HUES64 (cell line): ENCODE measurements around the gene TESK2.
"Not testable (repeated sequence)": the region's sequence is repeated elsewhere in the genome, so short reads cannot be mapped to it uniquely, and the experiment has no call there.

Experiments
- H3K27ac ChIP-seq: 2 replicates; pipeline ENCODE4 v1.7.0; 2013; ENCODE audit warnings: low read depth, low read length, inconsistent platforms
- H3K27me3 ChIP-seq: 2 replicates; pipeline ENCODE4 v1.6.1; 2013; ENCODE audit warnings: mild to moderate bottlenecking, low read length; ENCODE audit not compliant: insufficient read depth
- H3K36me3 ChIP-seq: 2 replicates; pipeline ENCODE4 v1.6.1; 2013; ENCODE audit warnings: mild to moderate bottlenecking, low read length; ENCODE audit not compliant: insufficient read depth
- H3K4me1 ChIP-seq: 2 replicates; pipeline ENCODE4 v1.6.1; 2013; ENCODE audit warnings: mild to moderate bottlenecking, low read length, moderate library complexity; ENCODE audit not compliant: insufficient read depth
- H3K4me3 ChIP-seq: 2 replicates; pipeline ENCODE4 v1.5.1; 2013; ENCODE audit warnings: mild to moderate bottlenecking, low read length, moderate library complexity
- H3K9ac ChIP-seq: 2 replicates; pipeline ENCODE4 v1.6.1; 2013; ENCODE audit warnings: mild to moderate bottlenecking, low read depth, low read length
- H3K9me3 ChIP-seq: 2 replicates; pipeline ENCODE4 v1.6.1; 2013; ENCODE audit warnings: low read depth, low read length; ENCODE audit not compliant: insufficient read depth
- WGBS: fragments of 150-250, 120-280 bp; methylation state at CpG from one replicate; pipeline ENCODE4 v1.1.7; 2013; ENCODE audit warnings: missing lambda C conversion rate; 5-methylcytosine and 5-hydroxymethylcytosine counted together

Gene TESK2

DNA sequence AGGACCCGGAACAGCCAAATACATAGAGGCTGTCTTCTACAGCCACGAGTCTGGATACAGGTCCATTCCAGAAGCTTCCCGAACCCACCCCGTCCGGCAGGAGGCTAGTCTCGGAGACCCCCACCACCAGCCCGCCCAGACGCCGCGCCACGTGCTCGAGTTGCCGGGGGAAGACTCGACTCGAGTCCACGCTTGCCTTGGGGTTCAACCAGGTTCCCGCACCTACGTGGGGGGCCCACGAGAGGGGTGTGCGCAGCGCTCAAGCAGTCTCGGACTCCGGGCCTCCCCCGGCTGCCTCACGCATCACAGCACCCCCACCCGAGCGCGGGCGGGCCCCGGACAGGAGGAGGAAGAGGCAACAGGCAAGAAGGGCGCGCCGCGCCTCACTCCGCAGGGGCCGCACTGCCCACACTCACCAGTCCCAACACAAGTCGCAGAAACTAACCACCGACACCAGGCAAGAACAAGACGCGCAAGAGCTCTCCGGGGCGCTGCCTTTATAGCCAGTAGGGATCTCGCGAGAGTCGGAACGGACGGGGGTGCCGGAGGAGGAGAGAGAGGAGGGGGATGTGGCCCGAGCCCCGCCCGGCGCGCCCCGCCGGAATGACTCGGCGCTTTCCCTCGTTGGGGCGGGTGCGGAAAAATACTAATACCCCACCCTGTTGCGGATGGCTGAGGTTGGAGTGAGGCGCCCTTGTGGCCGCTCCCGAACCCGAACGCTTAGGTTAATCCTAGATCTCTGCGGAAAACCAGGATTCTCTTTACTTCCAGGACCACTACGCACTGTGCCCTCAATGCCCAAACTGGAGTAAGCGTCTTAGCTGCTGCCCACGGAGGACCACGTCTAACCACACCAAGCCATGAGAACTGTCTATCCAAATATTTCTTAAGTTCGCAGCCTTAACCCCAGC, 30.7 kb upstream of the TESK2 start, which contains the start of gene PRDX1:
Gene PRDX1 (minus strand): TSS at position 472 of the 911 bp plus-strand sequence. CDS start 2,841 bp downstream, outside the sequence.
- 1% methylated on average over 72 of the region's 72 CpGs for WGBS
- Histone ChIP-seq H3K9ac (peak within 1 kb of the TSS; percentile 94), H3K36me3 (peaks cover 26% of the 10 kb centered on the region), H3K4me1 (peaks cover 30% of the 10 kb centered on the region), H3K9me3 (no peaks in the 10 kb centered on the region), H3K4me3 (peak within 1 kb of the TSS; percentile 95), H3K27ac (peak within 1 kb of the TSS; percentile 93), H3K27me3 (no peaks in the 10 kb centered on the region)

DNA sequence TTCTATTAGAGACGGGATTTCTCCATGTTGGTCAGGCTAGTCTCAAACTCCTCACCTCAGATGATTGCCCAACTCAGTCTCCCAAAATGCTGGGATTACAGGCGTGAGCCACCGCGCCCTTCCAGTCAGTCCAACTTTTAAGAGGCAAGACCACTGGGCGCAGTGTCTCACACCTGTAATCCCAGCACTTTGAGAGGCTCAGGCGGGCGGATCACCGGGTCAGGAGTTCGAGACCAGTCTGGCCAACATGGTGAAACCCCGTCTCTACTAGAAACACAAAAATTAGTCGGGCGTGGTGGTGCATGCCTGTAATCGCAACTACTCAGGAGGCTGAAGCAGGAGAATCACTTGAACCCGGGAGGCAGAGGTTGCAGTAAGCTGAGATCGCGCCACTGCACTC, 28.8 kb upstream of the TESK2 start:
- not testable (repeated sequence) for H3K9me3 ChIP-seq, H3K27ac ChIP-seq, H3K27me3 ChIP-seq, H3K9ac ChIP-seq
- H3K36me3 ChIP-seq = peaks cover 45% of the 10 kb centered on the region
- 77% methylated on average over 16 of the region's 16 CpGs for WGBS
- H3K4me1 ChIP-seq = peaks cover 20% of the 10 kb centered on the region
- H3K4me3 ChIP-seq = peak overlapping the region; percentile 95

DNA sequence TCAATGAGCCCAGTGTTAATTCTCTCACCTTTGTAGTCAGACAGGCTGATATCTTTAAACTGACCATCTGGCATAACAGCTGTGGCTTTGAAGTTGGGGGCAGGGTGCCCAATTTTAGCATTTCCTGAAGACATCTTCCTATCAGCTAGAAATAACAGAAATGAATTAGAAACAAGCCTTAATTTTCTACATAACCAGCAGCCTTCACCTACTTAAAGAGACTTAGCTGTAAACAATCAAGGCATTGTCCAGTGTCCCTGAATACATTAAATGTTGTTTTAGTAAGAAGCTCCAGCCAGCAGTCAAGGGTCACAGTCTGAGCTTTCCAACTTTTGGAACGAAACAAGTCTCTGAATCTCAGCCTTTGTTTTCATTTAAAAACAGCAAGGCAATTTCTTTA, 27.9 kb upstream of the TESK2 start:
- peaks cover 19% of the 10 kb centered on the region for H3K4me1 ChIP-seq

DNA sequence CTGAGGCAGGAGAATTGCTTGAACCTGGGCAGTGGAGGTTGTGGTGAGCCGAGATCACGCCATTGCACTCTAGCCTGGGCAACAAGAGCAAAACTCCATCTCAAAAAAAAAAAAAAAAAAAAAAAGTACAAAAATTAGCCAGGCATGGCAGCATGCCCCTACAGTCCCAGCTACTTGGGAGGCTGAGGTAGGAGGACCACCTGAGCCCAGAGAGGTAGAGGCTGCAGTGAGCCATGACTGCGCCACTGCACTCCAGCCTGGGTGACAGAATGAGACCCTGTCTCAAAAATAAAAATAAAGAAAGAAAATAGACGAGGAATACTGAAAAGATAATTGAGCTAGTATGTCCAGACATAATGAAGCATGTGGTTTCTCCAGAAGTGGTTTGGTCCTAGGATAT, 27.4 kb upstream of the TESK2 start:
- H3K27me3 ChIP-seq, H3K4me3 ChIP-seq, H3K27ac ChIP-seq, H3K9me3 ChIP-seq, H3K9ac ChIP-seq: not testable (repeated sequence)
- peaks cover 59% of the 10 kb centered on the region for H3K36me3 ChIP-seq
- 89% methylated on average over 2 of the region's 4 CpGs for WGBS
- peaks cover 19% of the 10 kb centered on the region for H3K4me1 ChIP-seq

More for the DNA sequence above, 27.9 kb upstream of the TESK2 start:
- Histone ChIP-seq H3K9ac (no peak overlapping the region), H3K4me3 (peak overlapping the region; percentile 95), H3K27me3 (no peaks in the 10 kb centered on the region), H3K36me3 (peaks cover 53% of the 10 kb centered on the region), H3K27ac (no peak overlapping the region), H3K9me3 (no peaks in the 10 kb centered on the region)
- 84% methylated on average over 1 of the region's 1 CpG for WGBS

DNA sequence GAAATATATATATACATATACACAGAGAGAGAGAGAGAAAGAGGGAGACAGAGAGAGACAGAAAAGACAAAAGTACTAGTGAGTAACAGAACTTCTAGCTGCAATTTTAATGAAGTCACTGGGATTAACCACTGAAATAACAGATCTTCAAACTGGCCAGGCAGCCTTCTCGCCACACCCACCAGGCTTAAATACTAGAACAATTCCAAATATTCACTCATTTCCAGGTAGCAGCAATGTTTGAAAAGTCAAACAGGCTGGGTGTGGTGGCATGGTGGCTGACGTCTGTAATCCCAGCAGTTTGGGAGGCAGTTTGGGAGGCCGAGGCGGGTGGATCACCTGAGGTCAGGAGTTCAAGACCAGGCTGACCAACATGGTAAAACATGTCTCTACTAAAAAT, 25.5 kb upstream of the TESK2 start:
- Histone ChIP-seq H3K36me3 (peaks cover 78% of the 10 kb centered on the region), H3K27ac (no peak overlapping the region)
- WGBS = 92% methylated on average over 4 of the region's 4 CpGs

DNA sequence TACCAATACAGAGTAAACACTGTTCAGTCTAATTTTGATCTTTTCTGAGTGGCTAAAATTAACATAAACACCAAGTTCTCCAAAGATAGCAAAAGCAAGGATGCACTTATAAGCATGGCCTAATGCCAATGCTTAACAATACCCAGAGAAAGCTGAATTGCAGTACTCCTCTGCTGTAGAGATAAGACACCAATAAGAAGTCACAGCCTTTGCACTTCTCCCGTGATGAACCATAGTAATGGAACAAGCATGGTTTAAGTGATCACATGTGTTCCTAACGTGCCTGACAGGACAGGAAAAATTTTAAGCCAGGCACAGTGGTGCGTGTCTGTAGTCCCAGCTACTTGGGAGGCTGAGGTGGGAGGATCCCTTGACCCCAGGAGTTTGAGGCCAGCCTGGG, 25.1 kb upstream of the TESK2 start:
- Histone ChIP-seq H3K4me3 (no peak overlapping the region), H3K27me3 (no peaks in the 10 kb centered on the region), H3K9ac (no peak overlapping the region), H3K4me1 (peaks cover 7% of the 10 kb centered on the region; the same call in 1 of the 2 replicates), H3K27ac (no peak overlapping the region), H3K9me3 (no peaks in the 10 kb centered on the region), H3K36me3 (peaks cover 82% of the 10 kb centered on the region)
- 91% methylated on average over 3 of the region's 3 CpGs for WGBS

More for the DNA sequence above, 25.5 kb upstream of the TESK2 start:
- H3K9ac ChIP-seq = no peak overlapping the region
- H3K9me3 ChIP-seq = no peaks in the 10 kb centered on the region
- H3K27me3 ChIP-seq = no peaks in the 10 kb centered on the region
- H3K4me3 ChIP-seq = no peak overlapping the region
- peaks cover 7% of the 10 kb centered on the region; the same call in 1 of the 2 replicates for H3K4me1 ChIP-seq

DNA sequence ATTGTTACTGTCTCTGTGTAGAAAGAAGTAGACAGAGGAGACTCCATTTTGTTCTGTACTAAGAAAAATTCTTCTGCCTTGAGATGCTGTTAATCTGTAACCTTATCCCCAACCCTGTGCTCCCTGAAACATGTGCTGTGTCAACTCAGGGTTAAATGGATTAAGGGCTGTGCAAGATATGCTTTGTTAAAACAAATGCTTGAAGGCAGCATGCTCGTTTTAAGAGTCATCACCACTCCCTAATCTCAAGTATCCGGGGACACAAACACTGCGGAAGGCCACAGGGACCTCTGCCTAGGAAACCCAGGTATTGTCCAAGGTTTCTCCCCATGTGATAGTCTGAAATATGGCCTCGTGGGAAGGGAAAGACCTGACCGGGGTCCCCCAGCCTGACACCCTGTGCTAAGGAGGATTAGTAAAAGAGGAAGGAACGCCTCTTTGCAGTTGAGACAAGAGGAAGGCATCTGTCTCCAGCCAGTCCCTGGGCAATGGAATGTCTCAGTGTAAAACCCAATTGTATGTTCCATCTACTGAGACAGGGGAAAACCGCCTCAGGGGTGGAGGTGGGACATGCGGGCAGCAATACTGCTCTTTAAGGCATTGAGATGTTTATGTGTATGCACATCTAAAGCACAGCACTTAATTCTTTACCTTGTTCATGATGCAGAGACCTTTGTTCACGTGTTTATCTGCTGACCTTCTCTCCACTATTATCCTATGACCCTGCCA, 22.7 kb upstream of the TESK2 start:
- H3K27ac ChIP-seq, H3K9ac ChIP-seq, H3K4me1 ChIP-seq, H3K4me3 ChIP-seq, H3K27me3 ChIP-seq, H3K9me3 ChIP-seq: not testable (repeated sequence)
- WGBS = 90% methylated on average over 9 of the region's 9 CpGs
- H3K36me3 ChIP-seq = peaks cover 97% of the 10 kb centered on the region

DNA sequence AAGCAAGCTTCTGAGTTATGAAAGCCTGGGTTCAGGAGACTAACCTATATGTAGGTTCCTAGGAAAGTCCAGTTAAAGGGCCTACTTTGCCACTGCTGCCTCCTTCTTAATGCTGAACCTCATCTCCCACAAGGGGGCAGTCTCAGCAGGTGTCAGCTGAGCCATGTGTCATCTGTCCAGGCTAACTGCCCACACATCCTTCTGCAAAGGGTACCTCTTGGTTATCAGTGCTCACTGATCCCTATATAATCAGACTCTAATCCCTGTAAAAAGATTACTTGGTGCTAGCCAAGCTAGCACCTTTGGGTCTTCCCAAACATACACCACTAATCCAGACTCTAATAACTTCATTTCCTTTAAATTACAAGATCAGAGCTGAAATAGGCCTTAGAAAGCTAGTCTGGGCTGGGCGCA, 21.7 kb upstream of the TESK2 start:
- WGBS = 94% methylated on average over 1 of the region's 1 CpG
- H3K4me3 ChIP-seq = no peak overlapping the region
- H3K9ac ChIP-seq = no peak overlapping the region
- H3K36me3 ChIP-seq = peaks cover 94% of the 10 kb centered on the region
- H3K9me3 ChIP-seq = no peaks in the 10 kb centered on the region
- H3K27me3 ChIP-seq = no peaks in the 10 kb centered on the region
- no peaks in the 10 kb centered on the region for H3K4me1 ChIP-seq
- no peak overlapping the region for H3K27ac ChIP-seq

DNA sequence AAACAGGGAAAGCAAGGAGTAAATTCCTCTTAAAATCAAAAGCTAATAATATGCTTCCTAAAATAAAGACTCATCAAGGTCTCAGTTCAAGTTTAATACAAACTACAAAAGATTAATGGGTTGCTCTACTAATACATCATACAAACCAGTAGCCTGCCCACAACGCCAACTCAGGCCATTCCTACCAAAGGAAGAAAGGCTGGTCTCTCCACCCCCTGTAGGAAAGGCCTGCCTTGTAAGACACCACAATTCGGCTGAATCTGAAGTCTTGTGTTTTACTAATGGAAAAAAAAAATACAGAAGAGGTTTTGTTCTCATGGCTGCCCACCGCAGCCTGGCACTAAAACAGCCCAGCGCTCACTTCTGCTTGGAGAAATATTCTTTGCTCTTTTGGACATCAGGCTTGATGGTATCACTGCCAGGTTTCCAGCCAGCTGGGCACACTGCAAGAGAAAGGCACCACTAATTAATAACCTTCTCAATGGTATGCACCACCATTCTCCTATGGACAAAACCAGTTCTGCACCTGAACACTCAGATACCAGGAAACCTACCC, 20.1 kb upstream of the TESK2 start:
- WGBS = 94% methylated on average over 4 of the region's 4 CpGs
- H3K4me3 ChIP-seq = no peak overlapping the region
- H3K9me3 ChIP-seq = no peaks in the 10 kb centered on the region
- H3K9ac ChIP-seq = no peak overlapping the region
- H3K36me3 ChIP-seq = peaks cover 80% of the 10 kb centered on the region
- no peaks in the 10 kb centered on the region for H3K27me3 ChIP-seq
- no peaks in the 10 kb centered on the region for H3K4me1 ChIP-seq
- no peak overlapping the region for H3K27ac ChIP-seq

DNA sequence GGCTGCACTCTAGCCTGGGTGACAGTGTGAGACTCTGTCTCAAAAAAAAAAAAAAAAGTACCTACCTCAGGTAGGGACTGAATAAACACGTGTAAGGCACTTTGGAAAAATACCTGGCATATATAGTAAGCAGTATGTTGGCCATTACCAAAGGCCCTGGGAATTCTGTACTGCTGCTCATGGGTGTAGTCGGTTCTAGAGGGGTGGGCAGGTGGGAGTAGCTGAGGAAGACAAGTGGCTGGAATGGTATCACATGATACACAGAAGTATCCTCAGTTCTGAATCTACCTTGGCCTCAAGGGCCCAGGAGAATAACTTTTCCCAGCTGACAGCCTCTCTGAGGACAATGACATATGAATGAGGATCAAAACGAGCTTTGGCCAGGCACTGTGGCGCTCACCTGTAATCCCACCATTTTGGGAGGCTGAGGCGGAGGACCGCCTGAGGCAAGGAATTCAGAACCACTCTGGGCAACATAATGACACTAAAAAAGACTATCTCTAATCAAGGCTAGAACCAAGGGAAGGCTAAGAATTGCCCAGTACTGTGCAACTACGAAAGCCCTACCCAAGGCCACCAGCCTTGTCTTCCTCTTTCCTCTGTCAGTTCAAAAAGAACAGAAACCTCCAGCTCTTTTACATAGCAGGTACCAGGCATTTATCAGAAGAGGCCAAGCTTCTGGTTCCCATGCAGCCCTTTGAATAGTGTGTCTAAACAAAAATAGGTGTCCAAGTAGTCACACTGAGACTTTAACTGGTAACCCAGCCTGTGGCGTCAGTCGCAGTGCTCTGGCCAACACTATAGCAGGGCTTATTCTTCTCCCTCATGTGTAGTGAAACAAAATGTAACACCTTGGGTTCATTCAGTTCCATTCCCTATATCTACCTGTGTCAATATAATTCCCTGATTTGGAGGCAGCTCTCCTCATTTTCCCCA, 19.3 kb upstream of the TESK2 start:
- Histone ChIP-seq H3K4me1 (no peaks in the 10 kb centered on the region), H3K9me3 (no peaks in the 10 kb centered on the region), H3K27me3 (no peaks in the 10 kb centered on the region), H3K4me3 (no peak overlapping the region), H3K27ac (no peak overlapping the region), H3K9ac (no peak overlapping the region), H3K36me3 (peaks cover 73% of the 10 kb centered on the region)
- 74% methylated on average over 9 of the region's 9 CpGs for WGBS
